LNCaP clone FGC (cell line): ENCODE results near the gene RPL35A.

Source experiments
- DNase-seq: peaks from one replicate; pipeline ENCODE4 v3.0.0-alpha.2; 2011; ENCODE audit warnings: low read depth
- H3K4me3 ChIP-seq: 2 replicates; pipeline ENCODE4 v1.5.1; 2011; ENCODE audit warnings: mild to moderate bottlenecking, low read depth, low read length, control low read depth
- TF ChIP-seq, protein P1 (sequence below): IDR thresholded peaks from 2 replicates; pipeline ENCODE4 v1.5.1; 2012; ENCODE audit warnings: mild to moderate bottlenecking; ENCODE audit not compliant: control insufficient read depth, insufficient read depth; ENCODE audit errors: extremely low read depth

RPL35A gene

DNA sequence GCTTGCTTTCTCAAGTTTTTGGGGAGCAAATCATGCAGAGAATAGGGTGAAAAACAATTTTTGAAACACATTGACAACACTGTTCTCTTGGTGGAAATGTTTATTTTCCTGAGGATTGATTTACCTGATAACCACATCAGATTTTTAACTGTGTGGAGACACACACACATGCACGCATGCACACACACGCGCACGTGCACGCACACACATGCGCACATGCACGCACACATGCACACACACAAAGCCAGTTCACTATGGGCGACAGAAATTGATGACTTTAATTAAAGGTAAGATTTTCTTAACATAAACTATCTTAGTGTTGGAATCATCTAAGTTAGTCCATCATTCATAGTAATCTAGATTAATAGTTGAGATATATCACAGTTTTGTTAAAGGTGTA is 25.3 kb downstream of the RPL35A start:
- TF ChIP-seq, protein P1, sequence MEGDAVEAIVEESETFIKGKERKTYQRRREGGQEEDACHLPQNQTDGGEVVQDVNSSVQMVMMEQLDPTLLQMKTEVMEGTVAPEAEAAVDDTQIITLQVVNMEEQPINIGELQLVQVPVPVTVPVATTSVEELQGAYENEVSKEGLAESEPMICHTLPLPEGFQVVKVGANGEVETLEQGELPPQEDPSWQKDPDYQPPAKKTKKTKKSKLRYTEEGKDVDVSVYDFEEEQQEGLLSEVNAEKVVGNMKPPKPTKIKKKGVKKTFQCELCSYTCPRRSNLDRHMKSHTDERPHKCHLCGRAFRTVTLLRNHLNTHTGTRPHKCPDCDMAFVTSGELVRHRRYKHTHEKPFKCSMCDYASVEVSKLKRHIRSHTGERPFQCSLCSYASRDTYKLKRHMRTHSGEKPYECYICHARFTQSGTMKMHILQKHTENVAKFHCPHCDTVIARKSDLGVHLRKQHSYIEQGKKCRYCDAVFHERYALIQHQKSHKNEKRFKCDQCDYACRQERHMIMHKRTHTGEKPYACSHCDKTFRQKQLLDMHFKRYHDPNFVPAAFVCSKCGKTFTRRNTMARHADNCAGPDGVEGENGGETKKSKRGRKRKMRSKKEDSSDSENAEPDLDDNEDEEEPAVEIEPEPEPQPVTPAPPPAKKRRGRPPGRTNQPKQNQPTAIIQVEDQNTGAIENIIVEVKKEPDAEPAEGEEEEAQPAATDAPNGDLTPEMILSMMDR = no peak
- DNase-seq = no peak
- no peak overlapping the region for H3K4me3 ChIP-seq

DNA sequence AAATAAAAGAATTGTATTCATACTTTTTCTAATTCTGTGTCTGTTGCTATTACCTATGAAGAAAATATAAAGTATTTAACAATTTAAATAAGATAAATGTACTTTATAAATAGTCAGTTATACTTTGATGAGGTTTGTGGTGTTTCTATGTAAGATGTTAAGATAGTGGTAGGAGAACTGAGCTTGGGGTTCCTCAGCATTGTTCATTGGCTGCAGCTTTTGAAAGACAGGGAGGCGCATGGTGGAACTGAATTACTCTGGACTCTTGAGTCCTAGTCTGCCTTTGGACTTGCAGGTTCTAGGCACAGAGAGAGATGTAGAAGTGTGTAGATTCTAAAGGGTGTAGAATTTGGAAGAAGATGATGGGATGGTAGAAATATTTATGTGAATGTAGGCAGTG is 33.1 kb downstream of the RPL35A start:
- TF ChIP-seq, protein P1 = no peak
- H3K4me3 ChIP-seq = no peak overlapping the region

GRCh38 chr3:197989651-197990050 is 39.7 kb downstream of the RPL35A start:
- TF ChIP-seq, protein P1 = no peak
- H3K4me3 ChIP-seq = no peak overlapping the region
- DNase-seq = no peak

More for the DNA sequence above, 33.1 kb downstream of the RPL35A start:
- DNase-seq = no peak

GRCh38 chr3:197994736-197995135 is 44.7 kb downstream of the RPL35A start:
- TF ChIP-seq, protein P1 = no peak
- H3K4me3 ChIP-seq = no peak overlapping the region
- peak; percentile 19 for DNase-seq

- no peak for DNase-seq
- TF ChIP-seq, protein P1 = no peak
- H3K4me3 ChIP-seq = no peak overlapping the region
Measured at GRCh38 chr3:197996855-197997254, 46.9 kb downstream of the RPL35A start.

GRCh38 chr3:197997936-197998335 is 47.9 kb downstream of the RPL35A start:
- TF ChIP-seq, protein P1 = no peak
- no peak overlapping the region for H3K4me3 ChIP-seq
- no peak for DNase-seq
